ENCODE data around the gene SETBP1. TPM values are rescaled to one million over a fixed set of nuclear protein-coding genes. Genes with fewer than 3 reads are reported as not detected.

SETBP1 gene
- total and polyA plus RNA-seq, 2 of the 13 experiments (the other 11 are each of a cell fraction or from before 2014, with no cell fraction given): 0.18 to 0.65 TPM

GRCh38 chr18:44731530-44732237 lies 51.0 kb downstream of the SETBP1 start:
- no peaks in the 10 kb centered on the region for H4K20me1 ChIP-seq (ENCODE audit: insufficient read depth, low read length)
- H3K27me3 ChIP-seq (ENCODE audit: control insufficient read depth in 1 of 2, insufficient read depth in 2 of 2, low read length in 2 of 2): peaks cover 0 to 2% of the 10 kb centered on the region in 2 experiments; a peak in 1 of 5 replicates
- DNase-seq (ENCODE audit: low spot score) (no peak), FAIRE-seq (no peak), ATAC-seq (no peak)
- H2AFZ ChIP-seq (ENCODE audit: low read length): no peak overlapping the region
- in situ Hi-C loops (cut with HindIII; ENCODE audit: extremely low pct_ligation_motif_present, low pct_unique_long_range_greater_than_20kb) (no loop called here), intact Hi-C loops (cut with micrococcal nuclease; ENCODE audit: unreplicated experiment) (no loop called here)
- H3K27ac ChIP-seq (ENCODE audit: extremely low read length, insufficient read depth, low read length): no peak overlapping the region
- H3K36me3 ChIP-seq (replicated peaks in 1 of 2; ENCODE audit: control insufficient read depth in 1 of 2, insufficient read depth in 2 of 2, low read length in 2 of 2): no peaks in the 10 kb centered on the region
- no peaks in the 10 kb centered on the region for H3K79me2 ChIP-seq (ENCODE audit: insufficient read depth, low read length)
- WGBS (ENCODE audit: low lambda C conversion rate): 62% methylated on average over 9 of the region's 9 CpGs
- H3K9me3 ChIP-seq (ENCODE audit: low read length): no peaks in the 10 kb centered on the region
- ChIA-PET CTCF (ENCODE audit: low intra/inter-chr PET ratio, low total read pairs) (no interaction called here), POLR2A (no interaction called here)
- no TSS peak for BruUV-seq (replicated peaks)
- no peaks in the 10 kb centered on the region for H3K4me1 ChIP-seq (ENCODE audit: insufficient read depth, low read length)
- no peak overlapping the region for H3K4me3 ChIP-seq (replicated peaks in 1 of 3; ENCODE audit: insufficient read depth in 1 of 3, low read depth in 2 of 3, low read length in 3 of 3)
- H3K9ac ChIP-seq (ENCODE audit: insufficient read depth, low read depth, low read length): no peak overlapping the region
- H3K4me2 ChIP-seq (ENCODE audit: low read depth, low read length): no peak overlapping the region
- TF ChIP-seq ZMYM3 (CRISPR knock-in tag; IDR thresholded peaks at IDR 0.05) (no peak), JUN (CRISPR knock-in tag; IDR thresholded peaks at IDR 0.05) (no peak), PRDM10 (CRISPR knock-in tag; IDR thresholded peaks at IDR 0.05; ENCODE audit: low read depth) (no peak), ZNF24 (IDR thresholded peaks at IDR 0.05) (no peak), FUBP1 (CRISPR knock-in tag; IDR thresholded peaks at IDR 0.05; ENCODE audit: borderline replicate concordance) (no peak), HNF1A (IDR thresholded peaks at IDR 0.05; ENCODE audit: low read depth) (no peak), HNF1A (CRISPR knock-in tag; IDR thresholded peaks at IDR 0.05; ENCODE audit: borderline replicate concordance) (no peak), ZNF775 (CRISPR knock-in tag; IDR thresholded peaks at IDR 0.05; ENCODE audit: borderline replicate concordance) (no peak), RBM39 (IDR thresholded peaks at IDR 0.05; ENCODE audit: low read depth, low read length, poor library complexity, severe bottlenecking) (no peak), ZNF776 (CRISPR knock-in tag; IDR thresholded peaks at IDR 0.05) (no peak), ZNF614 (CRISPR knock-in tag; IDR thresholded peaks at IDR 0.05; ENCODE audit: borderline replicate concordance) (no peak), SMAD9 (CRISPR knock-in tag; IDR thresholded peaks at IDR 0.05) (no peak), MAFF (IDR thresholded peaks at IDR 0.05; ENCODE audit: low read depth, low read length) (no peak)
